ENCODE data around the gene TIMM8B.

TIMM8B gene

GRCh38 chr11:112086422-112087191 lies at the start of gene TIMM8B, which contains the start of gene SDHD:
TIMM8B (minus strand) TSS chr11:112086756; CDS start chr11:112086723, 33 bp downstream.
SDHD (plus strand) TSS chr11:112086873; CDS start chr11:112086908, 35 bp downstream.
- peak within 1 kb of the TSS; percentile 74 for H3K9ac ChIP-seq (ENCODE audit: low read length)
- peak within 1 kb of the TSS; percentile 63 to 95 for H3K4me3 ChIP-seq (ENCODE audit: low read depth in 1 of 2, low read length in 2 of 2)
- peaks cover 31% of the 10 kb centered on the region for H3K4me1 ChIP-seq (ENCODE audit: insufficient read depth, low read length)
- no peaks in the 10 kb centered on the region for H3K27me3 ChIP-seq (ENCODE audit: control insufficient read depth in 1 of 2, insufficient read depth in 2 of 2, low read length in 2 of 2)
- H3K27ac ChIP-seq (ENCODE audit: low read depth, low read length) = peak within 1 kb of the TSS; percentile 71
- H3K36me3 ChIP-seq (ENCODE audit: insufficient read depth, low read length) = peaks cover 68% of the 10 kb centered on the region
- H3K9me3 ChIP-seq (ENCODE audit: low read length) = no peaks in the 10 kb centered on the region

GRCh38 chr11:112134473-112134872 lies 47.9 kb upstream of the TIMM8B start:
- Histone ChIP-seq H3K27ac (ENCODE audit: low read depth, low read length) (no peak overlapping the region), H3K27me3 (ENCODE audit: control insufficient read depth in 1 of 2, insufficient read depth in 2 of 2, low read length in 2 of 2) (no peaks in the 10 kb centered on the region), H3K36me3 (ENCODE audit: insufficient read depth, low read length) (no peaks in the 10 kb centered on the region), H3K9me3 (ENCODE audit: low read length) (no peaks in the 10 kb centered on the region), H3K4me1 (ENCODE audit: insufficient read depth, low read length) (no peaks in the 10 kb centered on the region), H3K4me3 (ENCODE audit: low read depth in 1 of 2, low read length in 2 of 2) (no peak overlapping the region), H3K9ac (ENCODE audit: low read length) (no peak overlapping the region)

GRCh38 chr11:112132737-112133136 lies 46.2 kb upstream of the TIMM8B start:
- H3K27me3 ChIP-seq (ENCODE audit: control insufficient read depth in 1 of 2, insufficient read depth in 2 of 2, low read length in 2 of 2) = no peaks in the 10 kb centered on the region
- no peak overlapping the region for H3K9ac ChIP-seq (ENCODE audit: low read length)
- H3K4me3 ChIP-seq (ENCODE audit: low read depth in 1 of 2, low read length in 2 of 2) = no peak overlapping the region
- no peaks in the 10 kb centered on the region for H3K36me3 ChIP-seq (ENCODE audit: insufficient read depth, low read length)
- no peaks in the 10 kb centered on the region for H3K4me1 ChIP-seq (ENCODE audit: insufficient read depth, low read length)
- no peak overlapping the region for H3K27ac ChIP-seq (ENCODE audit: low read depth, low read length)
- no peaks in the 10 kb centered on the region for H3K9me3 ChIP-seq (ENCODE audit: low read length)

- Histone ChIP-seq H3K9me3 (ENCODE audit: low read length) (no peaks in the 10 kb centered on the region), H3K4me3 (ENCODE audit: low read depth in 1 of 2, low read length in 2 of 2) (no peak overlapping the region), H3K27ac (ENCODE audit: low read depth, low read length) (no peak overlapping the region), H3K4me1 (ENCODE audit: insufficient read depth, low read length) (no peaks in the 10 kb centered on the region), H3K9ac (ENCODE audit: low read length) (no peak overlapping the region), H3K27me3 (ENCODE audit: control insufficient read depth in 1 of 2, insufficient read depth in 2 of 2, low read length in 2 of 2) (no peaks in the 10 kb centered on the region), H3K36me3 (ENCODE audit: insufficient read depth, low read length) (no peaks in the 10 kb centered on the region)
Observed at GRCh38 chr11:112129656-112130055, 43.1 kb upstream of the TIMM8B start.

GRCh38 chr11:112128483-112129121 lies 42.0 kb upstream of the TIMM8B start:
- Histone ChIP-seq H3K9ac (ENCODE audit: low read length) (no peak overlapping the region), H3K9me3 (ENCODE audit: low read length) (no peaks in the 10 kb centered on the region), H3K4me3 (ENCODE audit: low read depth in 1 of 2, low read length in 2 of 2) (no peak overlapping the region), H3K27me3 (ENCODE audit: control insufficient read depth in 1 of 2, insufficient read depth in 2 of 2, low read length in 2 of 2) (no peaks in the 10 kb centered on the region), H3K36me3 (ENCODE audit: insufficient read depth, low read length) (no peaks in the 10 kb centered on the region), H3K27ac (ENCODE audit: low read depth, low read length) (no peak overlapping the region), H3K4me1 (ENCODE audit: insufficient read depth, low read length) (no peaks in the 10 kb centered on the region)

GRCh38 chr11:112127056-112127455 lies 40.5 kb upstream of the TIMM8B start:
- no peaks in the 10 kb centered on the region for H3K4me1 ChIP-seq (ENCODE audit: insufficient read depth, low read length)
- H3K9me3 ChIP-seq (ENCODE audit: low read length) = no peaks in the 10 kb centered on the region
- no peak overlapping the region for H3K27ac ChIP-seq (ENCODE audit: low read depth, low read length)
- H3K36me3 ChIP-seq (ENCODE audit: insufficient read depth, low read length) = no peaks in the 10 kb centered on the region
- H3K4me3 ChIP-seq (ENCODE audit: low read depth in 1 of 2, low read length in 2 of 2) = no peak overlapping the region
- no peak overlapping the region for H3K9ac ChIP-seq (ENCODE audit: low read length)
- H3K27me3 ChIP-seq (ENCODE audit: control insufficient read depth in 1 of 2, insufficient read depth in 2 of 2, low read length in 2 of 2) = no peaks in the 10 kb centered on the region

GRCh38 chr11:112123129-112123528 lies 36.6 kb upstream of the TIMM8B start:
- Histone ChIP-seq H3K36me3 (ENCODE audit: insufficient read depth, low read length) (no peaks in the 10 kb centered on the region), H3K4me3 (ENCODE audit: low read depth in 1 of 2, low read length in 2 of 2) (no peak overlapping the region), H3K27ac (ENCODE audit: low read depth, low read length) (no peak overlapping the region), H3K27me3 (ENCODE audit: control insufficient read depth in 1 of 2, insufficient read depth in 2 of 2, low read length in 2 of 2) (no peaks in the 10 kb centered on the region), H3K4me1 (ENCODE audit: insufficient read depth, low read length) (no peaks in the 10 kb centered on the region), H3K9ac (ENCODE audit: low read length) (no peak overlapping the region), H3K9me3 (ENCODE audit: low read length) (no peaks in the 10 kb centered on the region)

GRCh38 chr11:112121981-112122615 lies 35.5 kb upstream of the TIMM8B start:
- Histone ChIP-seq H3K27ac (ENCODE audit: low read depth, low read length) (no peak overlapping the region), H3K4me1 (ENCODE audit: insufficient read depth, low read length) (no peaks in the 10 kb centered on the region), H3K36me3 (ENCODE audit: insufficient read depth, low read length) (no peaks in the 10 kb centered on the region), H3K9ac (ENCODE audit: low read length) (no peak overlapping the region), H3K27me3 (ENCODE audit: control insufficient read depth in 1 of 2, insufficient read depth in 2 of 2, low read length in 2 of 2) (no peaks in the 10 kb centered on the region), H3K9me3 (ENCODE audit: low read length) (no peaks in the 10 kb centered on the region), H3K4me3 (ENCODE audit: low read depth in 1 of 2, low read length in 2 of 2) (no peak overlapping the region)

GRCh38 chr11:112118176-112118575 lies 31.6 kb upstream of the TIMM8B start:
- no peaks in the 10 kb centered on the region for H3K27me3 ChIP-seq (ENCODE audit: control insufficient read depth in 1 of 2, insufficient read depth in 2 of 2, low read length in 2 of 2)
- H3K36me3 ChIP-seq (ENCODE audit: insufficient read depth, low read length) = no peaks in the 10 kb centered on the region
- no peak overlapping the region for H3K9ac ChIP-seq (ENCODE audit: low read length)
- H3K9me3 ChIP-seq (ENCODE audit: low read length) = no peaks in the 10 kb centered on the region
- H3K4me3 ChIP-seq (ENCODE audit: low read depth in 1 of 2, low read length in 2 of 2) = no peak overlapping the region
- no peaks in the 10 kb centered on the region for H3K4me1 ChIP-seq (ENCODE audit: insufficient read depth, low read length)
- no peak overlapping the region for H3K27ac ChIP-seq (ENCODE audit: low read depth, low read length)

- Histone ChIP-seq H3K27me3 (ENCODE audit: control insufficient read depth in 1 of 2, insufficient read depth in 2 of 2, low read length in 2 of 2) (no peaks in the 10 kb centered on the region), H3K4me3 (ENCODE audit: low read depth in 1 of 2, low read length in 2 of 2) (no peak overlapping the region), H3K9me3 (ENCODE audit: low read length) (no peaks in the 10 kb centered on the region), H3K36me3 (ENCODE audit: insufficient read depth, low read length) (no peaks in the 10 kb centered on the region), H3K9ac (ENCODE audit: low read length) (no peak overlapping the region), H3K4me1 (ENCODE audit: insufficient read depth, low read length) (no peaks in the 10 kb centered on the region), H3K27ac (ENCODE audit: low read depth, low read length) (no peak overlapping the region)
Observed at GRCh38 chr11:112115386-112115785, 28.8 kb upstream of the TIMM8B start.

GRCh38 chr11:112114460-112114859 lies 27.9 kb upstream of the TIMM8B start:
- Histone ChIP-seq H3K4me1 (ENCODE audit: insufficient read depth, low read length) (no peaks in the 10 kb centered on the region), H3K4me3 (ENCODE audit: low read depth in 1 of 2, low read length in 2 of 2) (no peak overlapping the region)

More at GRCh38 chr11:112114460-112114859, 27.9 kb upstream of the TIMM8B start:
- Histone ChIP-seq H3K36me3 (ENCODE audit: insufficient read depth, low read length) (no peaks in the 10 kb centered on the region), H3K27me3 (ENCODE audit: control insufficient read depth in 1 of 2, insufficient read depth in 2 of 2, low read length in 2 of 2) (no peaks in the 10 kb centered on the region), H3K9me3 (ENCODE audit: low read length) (no peaks in the 10 kb centered on the region), H3K27ac (ENCODE audit: low read depth, low read length) (no peak overlapping the region), H3K9ac (ENCODE audit: low read length) (no peak overlapping the region)
